Measurements from ENCODE around the gene TBX1. TPM values are rescaled to one million over a fixed set of nuclear protein-coding genes. Genes with fewer than 3 reads are reported as not detected.
"Not testable (repeated sequence)": the region's sequence is repeated elsewhere in the genome, so short reads cannot be mapped to it uniquely, and the experiment has no call there.

TBX1 gene
- total RNA-seq, 1 donor from 2014 or later, result not detected

- H3K9me3 ChIP-seq (ENCODE audit: low read depth), result no peaks in the 10 kb centered on the region
- peak overlapping the region; percentile 52 for H3K4me3 ChIP-seq
- Mint-ChIP-seq H3K9me3 (peaks cover 25% of the 10 kb centered on the region), H3K4me3 (peak overlapping the region; percentile 80), H3K36me3 (peaks cover 20% of the 10 kb centered on the region), H3K27me3 (ENCODE audit: insufficient read depth, low read depth) (peaks cover 85% of the 10 kb centered on the region), H3K4me1 (peaks cover 24% of the 10 kb centered on the region), H3K27ac (peak overlapping the region; percentile 37)
- peaks cover 51% of the 10 kb centered on the region for H4K20me1 ChIP-seq (ENCODE audit: low read depth)
- DNase-seq (ENCODE audit: low spot score), result peak; percentile 93
- no peaks in the 10 kb centered on the region for H3K36me3 ChIP-seq
- H3K27ac ChIP-seq, result no peak overlapping the region
- TF ChIP-seq EZH2 (IDR thresholded peaks at IDR 0.05) (peak; percentile 88), EZH2phosphoT487 (IDR thresholded peaks at IDR 0.05) (no peak)
- TF ChIP-seq, protein P1, sequence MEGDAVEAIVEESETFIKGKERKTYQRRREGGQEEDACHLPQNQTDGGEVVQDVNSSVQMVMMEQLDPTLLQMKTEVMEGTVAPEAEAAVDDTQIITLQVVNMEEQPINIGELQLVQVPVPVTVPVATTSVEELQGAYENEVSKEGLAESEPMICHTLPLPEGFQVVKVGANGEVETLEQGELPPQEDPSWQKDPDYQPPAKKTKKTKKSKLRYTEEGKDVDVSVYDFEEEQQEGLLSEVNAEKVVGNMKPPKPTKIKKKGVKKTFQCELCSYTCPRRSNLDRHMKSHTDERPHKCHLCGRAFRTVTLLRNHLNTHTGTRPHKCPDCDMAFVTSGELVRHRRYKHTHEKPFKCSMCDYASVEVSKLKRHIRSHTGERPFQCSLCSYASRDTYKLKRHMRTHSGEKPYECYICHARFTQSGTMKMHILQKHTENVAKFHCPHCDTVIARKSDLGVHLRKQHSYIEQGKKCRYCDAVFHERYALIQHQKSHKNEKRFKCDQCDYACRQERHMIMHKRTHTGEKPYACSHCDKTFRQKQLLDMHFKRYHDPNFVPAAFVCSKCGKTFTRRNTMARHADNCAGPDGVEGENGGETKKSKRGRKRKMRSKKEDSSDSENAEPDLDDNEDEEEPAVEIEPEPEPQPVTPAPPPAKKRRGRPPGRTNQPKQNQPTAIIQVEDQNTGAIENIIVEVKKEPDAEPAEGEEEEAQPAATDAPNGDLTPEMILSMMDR (IDR thresholded peaks at IDR 0.05), result peak; percentile 59
- H3K4me2 ChIP-seq, result peak overlapping the region; percentile 88
- H3K27me3 ChIP-seq, result peaks cover 100% of the 10 kb centered on the region
- H3K79me2 ChIP-seq (ENCODE audit: low read depth), result no peaks in the 10 kb centered on the region
- peak overlapping the region; percentile 66 for H2AFZ ChIP-seq (replicated peaks)
- H3K9ac ChIP-seq, result no peak overlapping the region
- H3F3A ChIP-seq (ENCODE audit: low read depth), result peaks cover 19% of the 10 kb centered on the region
- peaks cover 26% of the 10 kb centered on the region for H3K4me1 ChIP-seq
These were observed 36.4 kb upstream of the TBX1 start for GRCh38 chr22:19723983-19724827.

GRCh38 chr22:19724927-19725661, 35.5 kb upstream of the TBX1 start:
- no peak for TF ChIP-seq EZH2phosphoT487 (IDR thresholded peaks at IDR 0.05)
- TF ChIP-seq EZH2 (IDR thresholded peaks at IDR 0.05), result no peak
- TF ChIP-seq, protein P1 (IDR thresholded peaks at IDR 0.05), result no peak
- peaks cover 25% of the 10 kb centered on the region for H3K9me3 Mint-ChIP-seq
- H3K27ac ChIP-seq, result no peak overlapping the region
- no peak overlapping the region for H3K4me2 ChIP-seq
- peaks cover 24% of the 10 kb centered on the region for H3K4me1 Mint-ChIP-seq
- H3K79me2 ChIP-seq (ENCODE audit: low read depth), result no peaks in the 10 kb centered on the region
- H3K27me3 ChIP-seq, result peaks cover 100% of the 10 kb centered on the region
- H4K20me1 ChIP-seq (ENCODE audit: low read depth), result peaks cover 42% of the 10 kb centered on the region
- peak overlapping the region; percentile 37 for H3K27ac Mint-ChIP-seq
- no peak overlapping the region for H2AFZ ChIP-seq (replicated peaks)
- no peaks in the 10 kb centered on the region for H3K9me3 ChIP-seq (ENCODE audit: low read depth)
- H3K4me1 ChIP-seq, result peaks cover 26% of the 10 kb centered on the region
- H3K4me3 ChIP-seq, result no peak overlapping the region
- peak overlapping the region; percentile 80 for H3K4me3 Mint-ChIP-seq
- no peaks in the 10 kb centered on the region for H3K36me3 ChIP-seq
- peaks cover 19% of the 10 kb centered on the region for H3F3A ChIP-seq (ENCODE audit: low read depth)
- no peak for DNase-seq (ENCODE audit: low spot score)
- H3K36me3 Mint-ChIP-seq, result peaks cover 17% of the 10 kb centered on the region
- peaks cover 76% of the 10 kb centered on the region for H3K27me3 Mint-ChIP-seq (ENCODE audit: insufficient read depth, low read depth)
- H3K9ac ChIP-seq, result no peak overlapping the region

DNA sequence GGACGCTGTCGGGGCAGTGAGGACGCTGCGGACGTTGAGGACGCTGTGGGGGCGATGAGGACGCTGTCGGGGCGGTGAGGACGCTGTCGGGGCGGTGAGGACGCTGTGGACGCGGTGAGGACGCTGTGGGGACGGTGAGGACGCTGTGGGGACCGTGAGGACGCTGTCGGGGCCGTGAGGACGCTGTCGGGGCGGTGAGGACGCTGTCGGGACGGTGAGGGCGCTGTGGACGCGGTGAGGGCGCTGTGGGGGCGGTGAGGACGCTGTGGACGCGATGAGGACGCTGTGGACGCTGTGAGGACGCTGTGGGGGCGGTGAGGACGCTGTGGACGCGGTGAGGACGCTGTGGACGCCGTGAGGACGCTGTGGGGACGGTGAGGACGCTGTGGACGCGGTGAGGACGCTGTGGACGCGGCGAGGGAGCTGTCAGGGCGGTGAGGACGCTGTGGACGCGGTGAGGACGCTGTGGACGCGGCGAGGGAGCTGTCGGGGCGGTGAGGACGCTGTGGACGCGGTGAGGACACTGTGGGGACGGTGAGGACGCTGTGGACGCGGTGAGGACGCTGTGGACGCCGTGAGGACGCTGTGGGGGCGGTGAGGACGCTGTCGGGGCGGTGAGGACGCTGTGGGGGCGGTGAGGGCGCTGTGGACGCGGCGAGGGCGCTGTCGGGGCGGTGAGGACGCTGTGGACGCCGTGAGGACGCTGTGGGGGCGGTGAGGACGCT, 34.4 kb upstream of the TBX1 start:
- H2AFZ ChIP-seq (replicated peaks); H3K79me2 ChIP-seq (ENCODE audit: low read depth); H3K9me3 ChIP-seq (ENCODE audit: low read depth); H3K36me3 Mint-ChIP-seq; H3K27ac ChIP-seq; H3K9ac ChIP-seq; H3K36me3 ChIP-seq; H3K4me2 ChIP-seq; H3K4me3 ChIP-seq; DNase-seq (ENCODE audit: low spot score); H3K27ac Mint-ChIP-seq; H3K4me3 Mint-ChIP-seq: not testable (repeated sequence)
- peaks cover 31% of the 10 kb centered on the region for H4K20me1 ChIP-seq (ENCODE audit: low read depth)
- peaks cover 19% of the 10 kb centered on the region for H3F3A ChIP-seq (ENCODE audit: low read depth)
- H3K27me3 Mint-ChIP-seq (ENCODE audit: insufficient read depth, low read depth), result peaks cover 72% of the 10 kb centered on the region
- H3K27me3 ChIP-seq, result peaks cover 97% of the 10 kb centered on the region
- H3K4me1 Mint-ChIP-seq, result peaks cover 20% of the 10 kb centered on the region
- peaks cover 19% of the 10 kb centered on the region for H3K9me3 Mint-ChIP-seq
- TF ChIP-seq EZH2phosphoT487 (IDR thresholded peaks at IDR 0.05), result peak; percentile 66
- peak; percentile 73 for TF ChIP-seq EZH2 (IDR thresholded peaks at IDR 0.05)
- H3K4me1 ChIP-seq, result peaks cover 26% of the 10 kb centered on the region

Measured in neural progenitor cell (in vitro differentiated cells).